HG03103 (cell line): ENCODE measurements around the gene PSME4.
"Not testable (repeated sequence)": the region's sequence is repeated elsewhere in the genome, so short reads cannot be mapped to it uniquely, and the experiment has no call there.

Source experiments
- ATAC-seq: cut with Tn5 transposase; IDR thresholded peaks from one replicate; pipeline ENCODE4 v1.9.1; 2021; ENCODE audit warnings: low read depth; ENCODE audit not compliant: unreplicated experiment

Gene PSME4

DNA sequence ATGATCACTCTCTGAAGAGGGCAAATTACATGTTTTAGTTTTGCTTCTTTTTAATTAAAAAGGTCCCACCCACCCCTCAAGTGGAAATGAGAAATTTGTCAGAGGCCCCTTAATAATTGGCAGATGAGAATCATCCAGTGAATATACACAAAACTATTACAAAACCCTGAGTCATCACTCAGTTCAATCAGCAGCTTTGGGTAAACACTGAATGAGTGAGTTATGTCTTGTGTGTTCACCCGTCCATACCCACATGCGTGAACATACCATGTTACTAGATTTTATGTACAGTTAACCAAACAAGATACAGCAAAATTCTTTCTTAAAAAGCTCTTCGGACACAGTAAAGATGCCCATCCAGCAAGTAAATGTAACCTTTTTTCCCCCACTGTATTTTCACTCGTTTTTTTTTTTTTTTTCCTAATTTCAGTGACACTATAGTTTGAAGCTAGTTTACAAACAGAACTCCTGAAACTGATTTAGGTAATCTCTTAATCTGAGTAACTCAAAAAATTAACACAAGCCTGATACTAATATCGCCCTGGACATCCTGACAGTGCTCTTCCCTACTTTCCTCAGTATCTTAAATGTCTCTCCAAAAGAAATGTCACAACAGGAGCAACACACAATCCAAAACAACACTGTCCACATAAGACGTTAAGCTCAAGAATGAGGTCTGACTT lies 1.4 kb downstream of the PSME4 start:
- peak; percentile 28 for ATAC-seq

DNA sequence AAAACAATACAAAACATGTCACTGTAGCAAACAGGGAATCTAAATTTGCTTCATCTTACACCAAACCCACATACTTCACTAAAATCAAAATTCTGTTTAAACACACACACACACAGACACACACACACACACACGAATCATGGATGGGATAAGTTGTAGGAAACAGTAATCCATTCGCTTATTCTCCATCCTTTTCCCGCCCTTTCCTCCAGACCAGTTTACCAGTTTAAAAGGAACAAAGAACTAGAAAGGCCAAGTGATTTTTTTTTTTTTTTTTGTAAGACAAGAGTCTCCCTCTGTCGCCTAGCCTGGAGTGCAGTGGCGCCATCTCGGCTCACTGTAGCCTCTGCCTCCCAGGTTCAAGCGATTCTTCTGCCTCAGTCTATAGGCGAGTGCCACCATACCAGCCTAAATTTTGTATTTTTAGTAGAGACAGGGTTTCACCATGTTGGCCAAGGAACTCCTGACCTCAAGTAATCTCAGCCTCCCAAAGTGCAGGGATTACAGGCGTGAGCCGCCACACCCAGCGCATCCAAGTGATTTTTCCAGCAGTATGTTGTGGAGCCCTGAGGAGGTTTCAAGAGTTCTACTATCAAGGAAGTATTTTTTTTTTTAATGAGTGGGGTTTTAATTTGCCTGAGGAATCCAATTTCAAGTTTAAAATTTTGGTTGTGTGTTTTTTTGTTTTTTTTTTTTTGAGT lies 5.7 kb downstream of the PSME4 start:
- no peak for ATAC-seq

DNA sequence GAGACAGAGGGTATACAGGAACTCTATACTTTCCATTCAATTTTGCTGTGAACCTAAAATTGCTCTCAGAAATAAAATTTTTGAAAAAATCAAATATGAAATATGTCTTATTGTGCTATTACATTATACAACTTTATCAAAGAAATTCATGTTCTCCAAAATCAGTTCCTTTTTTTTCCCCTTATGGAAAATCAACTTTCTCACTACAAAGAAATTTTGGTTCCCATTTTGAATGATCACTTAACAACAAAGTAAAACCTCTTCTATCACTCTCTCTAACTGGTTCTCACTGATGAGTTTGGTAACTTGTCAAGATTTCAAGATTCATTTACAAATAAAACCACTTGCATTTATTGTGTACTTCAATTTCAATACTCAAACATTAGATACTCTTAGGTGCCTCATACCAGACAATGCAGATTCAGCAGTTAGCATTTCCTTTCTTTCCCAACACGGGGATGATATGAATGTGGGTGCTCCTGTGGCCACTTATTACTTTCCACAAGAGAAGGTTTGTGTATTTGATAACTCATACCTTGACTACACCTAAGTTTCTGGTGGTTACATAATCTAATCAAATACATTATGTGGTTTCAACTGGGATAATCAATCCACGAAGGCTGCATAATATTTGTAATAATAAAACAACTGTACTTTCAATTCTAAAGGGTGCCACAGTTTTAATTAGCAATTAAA lies 6.4 kb downstream of the PSME4 start:
- no peak for ATAC-seq

DNA sequence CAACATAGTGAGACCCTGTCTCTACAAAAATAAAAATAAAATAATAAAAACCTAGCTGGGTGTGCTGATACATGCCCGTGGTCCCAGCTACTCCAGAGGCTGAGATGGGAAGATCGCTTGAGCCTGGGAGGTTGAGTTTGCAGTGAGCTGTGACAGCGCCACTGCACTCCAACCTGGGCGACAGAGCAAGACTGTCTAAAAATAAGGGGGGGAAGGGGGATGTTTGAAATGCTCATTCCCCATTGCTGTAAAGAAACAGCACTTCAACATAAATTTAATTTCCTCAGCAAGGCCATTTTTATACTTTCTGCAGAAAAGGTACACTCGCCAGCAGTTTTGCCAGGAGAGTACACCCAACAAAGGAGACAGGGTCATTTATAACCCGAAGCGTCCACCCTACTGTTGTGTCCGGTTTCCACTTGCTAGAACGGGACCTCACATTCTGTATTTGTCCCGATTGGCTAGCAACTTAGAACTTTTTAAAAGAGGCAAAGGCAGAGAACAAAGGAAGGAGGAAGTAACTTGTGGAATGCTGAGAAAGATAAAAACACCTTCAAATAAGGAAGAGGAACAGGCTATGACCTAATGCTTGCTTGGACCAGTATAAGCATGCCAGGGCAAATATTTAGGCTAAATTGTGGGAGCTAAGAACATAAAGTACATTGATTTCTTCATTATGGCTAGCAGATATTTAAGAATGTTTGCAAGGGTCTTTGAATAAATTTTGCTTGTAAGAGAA lies 9.1 kb downstream of the PSME4 start:
- not testable (repeated sequence) for ATAC-seq

DNA sequence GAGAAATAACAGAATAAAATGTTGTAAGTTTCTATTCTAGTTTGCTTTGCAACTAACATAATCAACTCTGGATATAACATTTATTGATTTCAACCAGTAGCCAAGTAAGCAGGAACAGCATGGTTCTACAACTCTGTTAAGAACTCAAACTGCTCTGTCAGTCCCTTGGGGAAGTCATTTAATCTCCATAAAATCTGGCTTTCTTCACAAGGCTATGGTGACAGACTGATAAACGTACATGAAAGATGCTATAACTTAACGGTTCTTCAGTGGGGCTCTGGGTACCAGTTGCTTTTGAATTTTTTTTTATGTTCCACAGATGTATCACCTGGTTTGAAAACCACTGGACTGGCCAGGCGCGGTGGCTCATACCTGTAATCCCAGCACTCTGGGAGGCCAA lies 10.3 kb downstream of the PSME4 start:
- no peak for ATAC-seq

DNA sequence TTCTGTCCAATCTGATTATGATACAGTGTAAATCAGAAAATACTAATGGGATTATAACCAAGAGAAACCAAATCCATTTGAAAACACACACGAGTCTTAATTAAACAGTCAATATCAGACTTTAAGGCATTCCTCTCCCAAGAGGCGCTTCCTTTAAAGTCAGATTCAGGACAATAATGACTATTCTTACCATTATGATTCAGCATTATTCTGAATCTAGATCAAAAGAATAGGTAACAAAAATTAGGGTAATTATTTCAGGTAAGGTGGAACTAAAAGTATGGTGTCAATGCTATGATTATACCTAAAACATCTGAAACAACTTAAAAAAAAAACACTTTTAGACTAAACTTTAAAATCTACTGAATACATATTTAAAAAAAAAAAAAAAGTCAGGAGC lies 12.3 kb downstream of the PSME4 start:
- no peak for ATAC-seq

DNA sequence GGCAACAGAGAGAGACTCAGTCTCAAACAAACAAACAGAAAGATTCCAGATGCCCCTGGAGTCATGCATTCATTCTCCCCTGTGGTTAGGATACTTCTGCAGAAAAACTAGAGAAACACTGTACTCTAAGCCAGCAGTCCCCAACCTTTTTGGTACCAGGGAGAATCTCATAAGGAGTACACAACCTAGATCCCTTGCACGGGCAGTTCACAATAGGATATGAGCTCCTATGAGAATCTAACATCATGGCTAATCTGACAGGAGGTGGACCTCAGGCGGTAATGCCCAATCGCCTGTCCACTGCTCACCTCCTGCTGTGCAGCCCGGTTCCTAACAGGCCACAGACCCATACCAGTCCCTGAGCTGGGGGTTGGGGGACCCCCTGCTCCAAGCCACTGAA lies 18.3 kb downstream of the PSME4 start:
- ATAC-seq = no peak

DNA sequence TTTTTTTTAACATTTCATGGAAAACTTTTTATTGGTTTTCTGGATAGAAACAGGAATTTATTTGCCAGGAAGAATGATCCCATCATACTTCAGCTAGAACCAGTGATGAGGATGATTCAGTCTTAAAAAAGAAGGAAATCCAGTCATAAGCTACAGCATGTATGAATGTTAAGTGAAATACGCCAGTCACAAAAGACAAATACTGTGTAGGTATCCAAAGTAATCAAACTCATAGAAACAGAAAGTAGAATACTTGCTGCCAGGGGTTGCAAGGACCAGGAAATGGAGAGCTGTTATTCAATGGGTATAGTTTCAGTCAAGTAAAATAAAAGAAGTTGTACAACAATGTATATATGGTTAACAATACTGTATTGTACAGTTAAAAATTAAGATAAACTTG lies 21.3 kb downstream of the PSME4 start:
- peak; percentile 50 for ATAC-seq

DNA sequence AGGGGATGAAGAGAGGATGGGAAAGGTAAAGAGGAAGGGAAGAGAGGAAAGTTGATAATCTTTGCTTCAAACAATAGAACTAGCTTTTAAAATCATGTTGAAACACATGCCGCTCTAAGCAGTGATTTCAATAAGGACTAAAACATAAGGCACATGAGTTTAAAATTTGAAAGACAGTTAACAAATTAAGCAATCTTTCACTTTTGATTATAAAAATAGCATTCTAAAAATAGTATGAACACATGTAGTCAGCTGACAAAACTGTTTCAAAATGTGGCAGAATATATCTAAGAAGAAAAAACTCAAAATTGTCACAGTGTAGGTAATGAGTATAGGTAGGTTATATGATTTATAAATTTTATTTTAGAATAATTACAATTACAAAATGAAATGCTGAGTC lies 25.3 kb downstream of the PSME4 start:
- no peak for ATAC-seq

DNA sequence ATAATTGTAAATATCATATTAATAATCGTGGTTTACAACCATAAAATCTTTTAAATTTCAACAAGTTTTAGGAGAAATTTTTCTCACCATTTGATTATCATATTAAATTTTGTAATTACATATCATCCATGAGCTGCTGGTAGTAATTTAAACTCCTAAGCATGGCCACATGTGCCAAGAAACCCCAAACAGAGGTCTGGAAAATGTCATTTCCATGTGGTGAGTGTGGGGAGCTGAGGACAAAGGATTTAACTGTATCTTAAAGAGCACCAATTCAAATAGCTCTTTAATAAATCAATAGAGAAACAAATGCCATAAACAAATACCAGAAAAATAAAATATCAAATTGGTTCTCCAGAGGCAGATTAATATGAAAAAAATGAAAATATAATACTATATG lies 26.3 kb downstream of the PSME4 start:
- ATAC-seq = no peak

DNA sequence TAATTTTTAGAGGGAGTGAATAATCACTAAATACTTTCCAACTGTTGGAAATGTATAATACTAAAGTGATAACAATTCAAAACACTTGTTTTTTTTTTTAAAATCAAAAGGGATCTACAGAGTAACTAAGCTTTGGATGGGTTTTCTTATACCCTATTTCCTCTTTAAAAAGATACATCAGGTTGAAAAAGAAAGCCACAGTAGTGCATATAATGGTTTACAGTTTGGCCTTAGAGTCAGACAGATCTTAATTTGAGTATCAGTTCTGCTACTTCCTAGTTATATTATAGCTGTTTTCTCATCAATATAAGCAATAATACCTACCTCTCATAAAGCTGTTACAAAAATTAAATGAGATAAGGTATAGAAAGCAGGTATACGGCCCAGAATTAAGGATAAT lies 28.5 kb downstream of the PSME4 start:
- ATAC-seq = no peak

DNA sequence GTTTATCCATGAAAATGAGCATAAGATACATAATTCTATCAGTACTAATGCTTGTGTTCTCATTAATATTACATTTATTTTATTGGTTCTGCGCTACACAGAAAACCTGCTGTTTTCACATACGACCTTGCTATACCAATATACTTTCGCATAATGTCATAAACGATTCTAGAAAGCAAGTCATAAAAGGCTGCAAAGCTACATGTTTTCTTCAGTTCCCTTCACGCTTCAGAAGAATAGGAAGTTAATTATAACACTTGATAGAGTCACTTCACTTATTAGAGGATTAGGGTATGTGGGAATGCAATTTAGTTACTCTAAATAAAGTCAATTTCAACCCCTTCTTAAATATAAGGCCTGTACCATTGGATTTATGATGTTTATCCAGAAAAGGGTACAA lies 29.0 kb downstream of the PSME4 start:
- ATAC-seq = peak; percentile 57

DNA sequence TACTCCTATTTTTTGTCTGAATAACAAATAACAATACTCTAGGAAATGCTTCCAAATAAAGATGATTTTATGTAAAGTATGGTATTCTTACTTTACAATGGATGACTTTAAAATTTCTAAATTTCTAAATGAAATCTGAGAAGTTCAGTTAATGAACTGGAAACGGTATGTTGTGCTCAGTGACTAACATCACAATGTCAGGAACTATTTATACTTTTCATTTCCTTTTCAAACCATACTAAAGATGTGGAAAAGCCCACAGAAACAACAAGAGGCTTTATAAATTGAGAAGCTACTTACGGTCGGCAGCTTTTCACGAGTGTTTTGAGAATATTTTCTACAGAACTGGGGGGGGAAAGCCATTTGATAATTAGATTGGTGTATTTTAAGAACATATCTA lies 31.1 kb downstream of the PSME4 start:
- no peak for ATAC-seq

DNA sequence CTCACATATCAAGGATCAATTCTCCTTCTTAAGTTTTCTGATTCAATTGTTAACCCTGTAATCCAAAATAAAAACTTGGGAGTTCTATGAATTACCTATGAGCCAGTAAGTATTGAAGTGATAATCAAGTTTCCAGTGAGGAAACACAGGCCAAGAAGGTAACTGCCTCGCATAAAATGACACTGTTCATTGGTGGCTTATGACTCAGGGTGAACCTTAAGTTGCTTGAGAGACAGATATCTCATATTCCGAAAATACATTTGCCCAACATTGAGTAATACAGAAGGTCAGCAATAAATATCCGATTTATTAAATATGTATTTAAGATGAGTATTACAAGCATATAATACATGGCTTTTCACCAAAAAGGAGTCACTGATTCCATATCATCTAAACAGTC lies 31.9 kb downstream of the PSME4 start:
- no peak for ATAC-seq

DNA sequence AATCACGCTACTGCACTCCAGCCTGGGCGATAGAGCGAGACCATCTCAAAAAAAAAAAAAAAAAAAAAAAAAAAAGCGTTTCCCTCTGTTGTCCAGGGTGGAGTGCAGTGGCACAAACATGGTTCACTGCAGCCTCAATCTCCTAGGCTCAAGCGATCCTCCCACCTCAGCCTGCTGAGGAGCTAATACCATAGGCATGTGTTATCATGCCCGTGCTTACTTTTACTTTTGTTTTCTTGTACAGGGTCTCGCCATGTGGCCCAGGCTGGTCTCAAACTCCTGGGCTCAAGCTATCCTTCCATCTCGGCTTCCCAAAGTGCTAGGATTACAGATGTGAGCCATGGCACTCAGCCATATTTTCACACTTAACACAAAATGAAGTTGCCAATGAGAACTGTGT lies 37.5 kb downstream of the PSME4 start:
- ATAC-seq = no peak

DNA sequence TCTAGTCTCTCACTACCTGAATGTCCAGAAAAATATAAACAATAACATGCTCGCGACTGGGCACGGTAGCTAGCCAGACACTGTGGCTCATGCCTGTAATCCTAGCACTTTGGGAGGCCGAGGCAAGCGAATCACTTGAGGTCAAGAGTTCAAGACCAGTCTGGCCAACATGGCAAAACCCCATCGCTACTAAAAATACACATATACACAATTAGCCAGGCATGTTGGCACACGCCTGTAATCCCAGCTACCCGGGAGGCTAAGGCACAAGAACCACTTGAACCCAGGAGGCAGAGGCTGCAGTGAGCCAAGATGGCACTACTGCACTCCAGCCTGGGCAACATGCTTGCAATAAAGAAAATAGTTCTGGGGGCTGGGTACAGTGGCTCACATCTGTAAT lies 44.5 kb downstream of the PSME4 start:
- not testable (repeated sequence) for ATAC-seq

DNA sequence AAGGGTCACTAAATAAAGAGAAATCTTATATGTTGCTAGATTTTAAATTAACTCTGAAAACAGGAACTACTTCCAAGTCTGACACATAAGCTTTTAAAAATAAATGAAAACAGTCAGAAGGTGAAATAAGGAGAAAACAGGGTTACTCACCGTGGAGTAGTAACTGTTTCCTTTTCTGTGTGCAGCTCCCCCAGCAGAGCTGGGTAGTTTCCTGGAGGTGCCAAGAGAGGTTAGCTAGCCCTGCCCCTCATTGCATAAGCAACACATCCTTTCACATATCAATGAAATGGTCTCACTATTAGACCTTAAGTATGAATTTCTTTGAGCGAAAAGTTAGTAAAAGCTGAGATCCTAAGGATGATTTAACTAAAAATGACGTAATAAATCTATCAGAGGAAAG lies 57.1 kb downstream of the PSME4 start:
- ATAC-seq = peak; percentile 94

DNA sequence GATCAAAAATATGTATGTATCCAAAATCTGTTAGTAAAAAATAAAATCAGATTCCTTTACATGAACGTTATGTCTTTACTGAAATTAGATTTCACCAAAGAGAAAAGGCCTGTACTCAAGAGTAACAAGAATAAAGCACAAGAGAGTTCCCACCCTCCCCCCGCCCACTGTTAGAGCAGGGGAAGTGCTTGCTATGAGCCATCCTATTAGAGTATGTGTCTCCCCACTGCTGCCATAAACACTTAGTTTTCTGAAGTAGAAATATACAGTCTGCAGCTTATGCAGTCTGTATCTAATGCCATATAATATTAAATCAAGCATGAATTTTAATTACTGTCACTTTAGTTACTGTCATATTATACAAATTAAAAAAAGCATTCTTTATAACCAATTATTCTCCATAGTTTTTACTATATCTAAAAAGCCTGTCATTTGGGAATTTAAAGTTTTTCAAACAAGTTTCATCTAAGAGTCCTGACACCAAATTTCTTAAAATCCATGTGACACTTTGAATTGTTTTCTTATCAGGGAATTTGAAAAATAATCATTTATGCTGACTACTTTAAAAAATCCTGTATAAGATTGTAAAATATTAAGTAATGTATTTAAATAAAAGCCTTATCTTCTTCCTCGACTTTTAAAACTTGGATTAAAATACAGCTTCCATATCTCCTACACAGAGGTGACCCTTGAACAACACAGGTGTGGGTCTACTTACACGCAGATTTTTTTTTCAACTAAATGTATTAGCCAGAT lies 59.2 kb downstream of the PSME4 start:
- ATAC-seq = no peak

DNA sequence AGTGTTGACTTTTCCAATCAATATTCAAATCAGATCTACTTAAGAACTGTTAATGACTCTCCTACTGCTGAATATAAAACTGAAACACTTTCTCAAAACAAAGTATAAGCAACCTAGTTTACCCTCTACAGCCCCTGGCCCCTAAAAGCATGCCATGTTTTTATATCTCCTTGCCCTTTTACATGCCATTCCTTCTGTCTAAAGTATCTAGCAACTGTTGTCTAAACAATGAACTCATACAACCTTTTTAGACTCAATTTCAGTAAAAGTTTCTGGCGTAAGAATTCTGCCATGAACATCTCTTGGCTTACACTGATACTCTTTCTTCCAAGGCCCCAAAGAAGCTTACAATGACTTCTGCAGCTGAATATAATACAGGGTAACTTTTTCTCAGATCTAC lies 63.2 kb downstream of the PSME4 start:
- ATAC-seq = no peak

DNA sequence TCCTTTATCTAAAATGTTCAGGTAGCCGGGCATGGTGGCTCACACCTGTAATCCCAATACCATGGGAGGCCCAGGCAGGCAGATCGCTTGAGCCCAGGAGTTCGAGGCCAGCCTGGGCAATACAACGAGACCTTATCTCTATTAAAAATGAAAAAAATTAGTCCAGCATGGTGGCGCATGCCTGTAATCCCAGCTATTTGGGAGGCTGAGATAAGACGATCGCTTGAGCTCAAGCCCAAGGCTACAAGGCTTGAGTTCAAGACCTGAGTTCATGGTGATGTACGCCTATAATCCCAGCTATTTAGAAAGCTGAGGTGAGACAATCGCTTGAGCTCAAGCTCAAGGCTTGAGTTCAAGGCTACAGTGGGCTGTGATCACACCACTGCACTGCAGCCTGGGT lies 65.4 kb downstream of the PSME4 start:
- no peak for ATAC-seq

DNA sequence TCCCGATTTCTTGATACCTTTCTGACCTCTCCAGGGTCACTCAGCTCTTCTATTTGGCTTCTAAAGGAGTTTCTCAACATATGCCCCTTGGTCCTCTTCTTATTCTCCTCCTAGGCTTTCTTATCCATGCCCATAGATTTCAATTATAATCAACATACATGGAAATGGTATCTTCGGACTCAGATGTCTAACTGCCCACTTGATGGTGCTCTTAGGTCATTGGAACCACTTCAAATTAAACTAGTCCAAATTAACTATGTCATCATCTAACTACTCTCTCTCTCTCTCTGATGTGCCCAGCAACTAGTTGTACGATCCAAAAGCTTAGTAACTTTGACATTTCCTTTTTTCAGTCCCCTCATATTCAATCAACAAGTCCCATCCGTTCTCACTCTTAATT lies 67.8 kb downstream of the PSME4 start:
- no peak for ATAC-seq
